HG02798 (cell line): ENCODE results near the gene WNK1.

Experiments used
- ATAC-seq: cut with Tn5 transposase; IDR thresholded peaks from one replicate; pipeline ENCODE4 v1.9.1; 2021; ENCODE audit warnings: mild to moderate bottlenecking; ENCODE audit not compliant: unreplicated experiment, poor library complexity

Gene WNK1

GRCh38 chr12:936377-937345 lies 184.3 kb downstream of the WNK1 start:
- ATAC-seq = no peak

DNA sequence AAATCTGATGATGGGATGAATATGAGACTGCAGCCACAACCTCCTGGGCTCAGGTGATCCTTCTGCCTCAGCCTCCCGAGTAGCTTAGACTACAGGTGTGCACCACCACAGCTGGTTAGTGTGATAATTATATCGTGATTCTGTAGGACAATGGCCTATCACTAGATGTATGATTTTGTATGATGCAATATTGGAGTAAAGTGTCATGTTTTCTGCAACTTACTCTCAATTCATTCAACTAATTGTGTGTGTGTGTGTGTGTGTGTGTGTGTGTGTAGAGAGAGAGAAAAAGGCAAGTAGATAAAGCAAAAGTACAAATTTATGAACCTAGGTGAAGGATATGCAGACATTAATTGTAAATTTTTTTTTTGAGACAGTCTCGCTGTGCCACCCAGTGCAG lies 186.4 kb downstream of the WNK1 start:
- no peak for ATAC-seq

DNA sequence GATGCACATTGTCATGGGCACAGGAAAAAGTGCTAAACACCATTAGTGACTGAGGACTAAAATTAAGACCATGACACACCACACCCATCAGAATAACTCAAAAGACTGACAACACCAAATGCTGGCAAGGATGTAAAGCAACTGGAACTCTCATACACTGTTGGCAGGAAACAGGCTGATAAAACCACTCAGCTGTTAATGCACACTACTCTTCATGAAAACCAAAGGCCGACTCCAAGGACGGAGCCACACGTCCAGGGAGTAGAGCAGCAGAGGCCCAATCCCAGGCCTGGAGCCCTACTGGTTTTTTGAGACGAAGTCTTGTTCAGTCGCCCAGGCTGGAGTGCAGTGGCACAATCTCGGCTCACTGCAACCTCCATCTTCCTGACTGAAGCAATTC lies 190.7 kb downstream of the WNK1 start:
- no peak for ATAC-seq

GRCh38 chr12:944211-944610 lies 191.8 kb downstream of the WNK1 start:
- ATAC-seq = no peak

DNA sequence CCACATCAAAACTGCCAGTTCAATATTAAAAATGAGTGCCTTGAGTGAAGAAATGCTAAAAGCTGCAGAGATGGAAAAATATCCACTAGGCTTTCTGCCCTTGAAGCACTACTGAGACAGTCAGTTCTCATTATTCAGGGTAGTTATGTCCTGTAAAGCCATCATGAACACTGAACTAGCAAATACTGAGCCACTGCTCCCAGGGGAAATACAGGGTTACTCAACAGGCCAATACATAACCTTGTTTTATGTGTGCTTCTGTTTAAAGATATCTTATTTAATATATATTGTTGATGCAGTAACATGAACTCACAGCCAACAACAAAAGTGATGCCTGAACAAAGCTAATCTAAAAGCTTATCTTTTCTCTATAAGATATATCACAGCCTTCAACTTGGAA lies 193.8 kb downstream of the WNK1 start:
- no peak for ATAC-seq

DNA sequence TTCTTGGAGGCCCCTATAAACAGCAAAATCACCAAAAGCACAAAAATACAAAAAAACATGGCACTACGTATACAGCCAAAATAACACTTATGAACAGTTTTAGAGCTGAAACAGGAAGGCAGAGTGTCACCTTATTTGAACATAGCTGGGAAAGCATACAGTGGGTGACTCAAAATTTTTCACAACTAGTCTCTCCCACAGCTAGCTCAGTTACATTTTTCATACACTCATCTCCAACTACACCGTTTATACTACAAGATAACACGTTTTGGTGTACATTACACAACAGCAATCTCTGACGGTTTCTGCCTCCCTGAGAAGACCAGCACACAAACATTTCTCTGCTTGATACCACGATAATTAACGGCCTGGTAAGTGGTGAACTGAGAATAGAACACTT lies 194.3 kb downstream of the WNK1 start:
- ATAC-seq = no peak

- ATAC-seq = no peak
Observed at GRCh38 chr12:948238-948637, 195.9 kb downstream of the WNK1 start.

DNA sequence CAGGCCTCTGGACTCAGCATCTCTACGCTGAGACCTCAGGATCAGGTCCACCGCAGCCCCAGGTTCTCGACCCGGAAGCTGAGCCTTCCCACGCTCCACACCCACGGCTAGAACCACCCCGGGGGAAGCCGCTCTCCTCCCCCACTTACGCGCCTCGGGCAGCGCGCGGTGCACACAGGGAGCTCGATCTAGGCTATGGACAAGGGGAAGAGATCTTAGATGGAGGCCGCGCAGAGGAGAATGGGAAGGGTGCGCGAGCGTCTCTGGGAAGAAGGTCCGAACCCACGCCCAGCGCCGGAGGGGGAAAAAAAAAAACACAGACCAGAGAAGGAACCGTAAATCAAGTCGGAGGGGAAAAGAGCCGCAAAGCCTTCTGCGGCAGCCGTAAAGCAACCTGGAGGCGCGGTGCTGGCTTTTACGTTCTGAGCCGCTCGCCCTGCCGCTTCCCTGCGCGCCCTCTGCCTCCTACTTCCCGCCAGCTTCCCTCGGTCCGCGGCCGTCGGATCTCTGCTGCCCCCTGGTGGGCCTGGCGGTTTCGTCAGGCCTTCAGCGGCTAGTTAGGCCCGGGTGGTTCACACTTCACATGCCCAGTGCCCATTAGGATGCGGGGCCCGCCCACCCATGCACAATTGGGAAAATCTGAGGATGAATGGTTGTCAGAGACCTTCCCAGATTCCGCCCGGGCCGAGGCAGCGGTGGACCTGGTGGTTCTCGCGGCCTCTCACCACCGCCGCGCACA lies 197.2 kb downstream of the WNK1 start, which contains the start of gene RAD52:
RAD52 (minus strand) TSS at position 242 of the 739 bp plus-strand sequence. CDS start 16,636 bp downstream, outside the sequence.
- peak; percentile 91 for ATAC-seq

GRCh38 chr12:951176-951575 lies 198.8 kb downstream of the WNK1 start:
- ATAC-seq = no peak

DNA sequence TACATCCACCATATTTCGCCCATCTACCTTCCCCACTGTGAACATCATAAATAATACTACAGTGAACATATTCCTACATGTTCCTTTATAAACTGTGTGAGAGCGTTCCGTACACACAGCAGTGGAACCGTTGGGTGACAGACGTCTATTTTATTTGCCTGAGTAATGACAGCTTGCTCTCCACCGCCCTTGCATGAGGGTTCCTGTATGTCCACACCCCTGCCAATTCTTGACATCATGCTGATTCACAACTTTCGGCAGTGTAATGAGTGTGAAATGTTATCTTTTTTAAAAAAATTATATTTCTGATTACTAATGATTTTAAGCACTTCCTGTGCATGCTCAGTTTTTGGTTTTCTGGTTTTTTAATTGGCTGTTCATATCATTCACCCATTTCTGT lies 201.4 kb downstream of the WNK1 start:
- no peak for ATAC-seq

DNA sequence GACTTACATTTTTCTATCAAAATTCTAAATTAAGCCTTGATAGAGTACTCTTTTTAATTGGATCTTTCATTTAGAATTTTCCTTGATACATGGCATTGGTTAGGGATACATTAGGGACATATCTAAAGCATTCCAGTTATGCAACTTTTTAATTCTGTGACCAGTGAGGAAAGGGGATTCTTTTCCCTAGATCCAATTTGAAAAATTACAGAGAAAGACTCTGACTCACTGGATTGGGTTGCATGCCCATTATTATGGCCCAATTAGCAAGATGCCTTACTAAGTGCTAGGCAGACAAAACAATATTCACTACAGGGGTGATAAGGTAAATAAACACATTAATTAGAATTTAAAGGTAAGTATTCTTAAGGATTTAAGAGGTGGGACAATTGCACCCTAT lies 202.4 kb downstream of the WNK1 start:
- ATAC-seq = no peak

GRCh38 chr12:955939-956338 lies 203.6 kb downstream of the WNK1 start:
- no peak for ATAC-seq

DNA sequence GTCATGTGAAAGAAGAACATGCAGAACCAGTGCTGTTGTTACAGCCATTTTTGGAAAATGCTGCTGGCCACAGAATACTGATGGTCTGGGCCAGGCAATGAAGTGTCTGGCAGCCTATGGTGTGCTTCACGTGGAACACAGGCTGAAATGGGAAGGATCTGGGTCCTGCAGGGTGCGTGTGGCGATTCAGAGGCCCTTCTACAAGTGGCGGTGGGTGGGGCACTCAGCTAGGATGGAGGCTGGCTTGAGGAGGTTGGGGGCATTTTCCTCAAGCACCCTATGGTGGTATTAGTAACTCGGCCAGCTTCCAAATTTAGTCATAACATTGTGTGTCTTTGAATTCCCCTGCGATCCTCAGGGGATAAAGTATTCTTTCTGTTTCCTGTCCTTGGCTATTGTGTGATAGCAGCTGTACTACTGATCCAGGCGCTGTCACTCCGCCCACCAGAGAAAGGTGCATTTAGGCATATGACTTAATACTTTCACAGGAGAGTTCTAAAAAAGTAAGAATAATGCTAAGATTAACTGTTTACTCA lies 206.3 kb downstream of the WNK1 start:
- ATAC-seq = peak; percentile 45
